NCI-H128 (cell line): ENCODE results near the gene ATP2A2.
A peak's percentile ranks its signal among the peaks of the same experiment; 100 is the strongest.

Experiments
- DNase-seq: peaks from one replicate; lab custom pipeline; 2025; ENCODE audit not compliant: unreplicated experiment; lab: John Stamatoyannopoulos, UW

ATP2A2 gene

GRCh38 chr12:110258466-110258865 lies 22.6 kb upstream of the ATP2A2 start:
- no peak for DNase-seq

GRCh38 chr12:110262442-110263388 lies 18.3 kb upstream of the ATP2A2 start:
- no peak for DNase-seq

GRCh38 chr12:110266381-110266960 lies 14.6 kb upstream of the ATP2A2 start:
- DNase-seq = no peak

DNA sequence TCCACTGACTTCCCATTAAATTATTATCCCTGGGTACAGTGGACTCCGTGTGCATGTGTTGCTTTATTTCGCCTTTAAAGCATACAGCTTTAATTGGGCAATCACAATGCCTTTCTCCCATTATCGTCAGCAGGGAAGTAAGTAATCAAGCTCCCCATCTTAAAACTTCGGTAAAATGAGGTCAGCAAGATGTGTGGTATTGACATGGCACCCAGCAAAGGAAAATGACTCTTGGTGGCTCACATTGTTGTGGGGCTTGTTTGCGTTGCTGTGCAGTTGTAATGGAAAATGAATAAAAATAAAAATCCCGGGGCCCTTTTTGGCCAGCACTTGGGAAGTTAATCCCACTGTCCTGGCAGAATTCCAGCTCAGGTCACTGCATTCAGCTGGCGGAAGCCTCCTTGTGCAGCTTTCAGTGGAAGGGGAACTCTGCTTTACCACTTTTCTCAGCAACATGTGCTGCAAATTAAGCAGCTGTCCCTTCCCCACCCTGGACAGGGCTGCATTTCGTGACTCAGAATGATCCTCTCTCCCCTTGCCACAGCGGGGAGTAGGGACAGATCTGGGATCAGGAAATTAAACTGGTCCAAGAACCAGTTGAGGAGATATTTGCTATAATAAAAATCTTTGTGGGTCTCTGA lies 13.9 kb upstream of the ATP2A2 start:
- DNase-seq = no peak

- no peak for DNase-seq
Measured at GRCh38 chr12:110269622-110270124, 11.4 kb upstream of the ATP2A2 start.

DNA sequence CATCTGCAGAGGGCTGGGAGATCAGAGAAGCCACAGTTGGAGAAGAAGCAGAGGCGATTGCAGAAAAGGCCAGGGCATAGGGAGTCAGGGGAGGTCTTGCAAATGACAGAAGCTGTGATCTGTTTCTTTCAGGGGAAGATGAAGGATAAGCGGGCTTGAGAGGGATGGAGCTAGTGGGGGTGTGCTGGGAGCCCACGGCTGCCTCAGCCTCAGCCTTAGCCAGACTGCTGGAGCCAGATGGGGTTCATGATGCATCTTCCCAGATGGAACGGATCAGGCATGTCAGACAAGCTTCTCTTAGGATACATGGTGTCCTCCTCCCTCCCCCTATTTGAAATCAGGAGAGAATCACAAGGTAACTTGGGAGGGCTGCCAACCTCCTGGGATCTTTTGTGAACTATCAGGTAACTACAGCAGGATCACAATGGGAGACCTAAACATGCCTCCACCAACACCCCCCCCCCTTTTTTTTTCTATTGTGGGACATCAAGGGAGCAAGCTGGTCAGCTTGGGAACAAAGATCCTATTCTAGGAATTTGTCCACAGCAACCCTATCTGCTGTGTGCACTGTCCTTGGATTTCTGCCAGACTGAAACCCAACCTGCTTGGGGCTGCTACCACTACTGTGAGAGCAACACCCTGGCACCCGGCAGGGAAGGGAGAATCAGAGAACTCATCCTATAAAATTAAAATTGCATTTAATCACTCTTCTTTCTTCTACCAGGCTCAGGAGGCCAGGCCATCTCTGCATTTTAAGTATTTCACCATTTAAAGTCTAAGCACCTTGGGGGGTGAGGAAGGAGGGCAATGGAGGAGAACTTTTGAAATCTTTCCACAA lies 10.7 kb upstream of the ATP2A2 start:
- DNase-seq = peak; percentile 67

GRCh38 chr12:110271015-110271414 lies 10.0 kb upstream of the ATP2A2 start:
- no peak for DNase-seq

DNA sequence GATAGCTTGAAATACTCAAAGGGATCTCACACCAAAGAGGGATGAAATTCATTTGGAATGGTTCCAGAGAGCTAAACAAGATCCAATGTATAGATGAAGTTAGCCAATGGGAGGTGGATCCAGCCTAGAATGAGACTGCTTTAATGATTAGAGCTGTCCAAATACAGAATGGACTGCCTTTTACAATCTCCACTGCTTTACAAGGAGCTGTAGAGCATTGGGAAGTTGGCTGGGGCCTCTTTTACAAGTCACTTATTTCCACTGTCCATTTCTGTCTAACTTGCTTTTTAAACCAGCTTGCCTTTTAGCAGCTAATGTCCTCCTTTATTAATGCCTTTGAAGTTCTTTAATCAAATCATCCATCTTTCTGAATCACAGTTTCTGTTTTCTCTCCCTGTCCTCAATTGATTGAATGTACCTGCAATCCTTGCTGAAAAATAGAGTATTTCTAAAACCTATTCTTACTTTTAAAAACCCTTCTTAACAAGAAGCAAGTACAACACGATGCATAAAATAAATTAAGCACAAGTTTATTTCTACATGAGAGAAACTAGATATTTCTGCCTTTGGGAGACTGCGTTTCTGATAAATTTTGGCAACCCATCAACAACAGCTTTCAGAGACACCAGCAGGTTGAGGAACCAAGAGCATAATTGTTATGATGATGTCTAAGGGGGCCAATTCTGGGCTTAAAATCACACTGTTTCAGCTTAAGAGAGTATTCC lies 3.4 kb upstream of the ATP2A2 start:
- DNase-seq = no peak

DNA sequence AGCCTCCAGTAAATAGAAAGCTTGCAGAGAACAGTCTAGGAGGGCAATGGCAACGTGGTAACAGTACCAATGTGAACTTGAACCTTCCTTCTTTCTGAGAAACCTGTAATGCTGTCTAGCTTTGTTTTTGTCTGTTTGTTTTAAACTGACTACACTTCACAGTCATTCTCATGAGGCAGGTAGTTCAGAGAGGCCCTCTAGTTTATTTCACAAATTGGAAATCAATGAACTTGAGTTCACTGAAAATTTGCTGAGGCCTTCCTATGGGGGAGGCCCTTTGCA lies 2.9 kb upstream of the ATP2A2 start:
- no peak for DNase-seq

DNA sequence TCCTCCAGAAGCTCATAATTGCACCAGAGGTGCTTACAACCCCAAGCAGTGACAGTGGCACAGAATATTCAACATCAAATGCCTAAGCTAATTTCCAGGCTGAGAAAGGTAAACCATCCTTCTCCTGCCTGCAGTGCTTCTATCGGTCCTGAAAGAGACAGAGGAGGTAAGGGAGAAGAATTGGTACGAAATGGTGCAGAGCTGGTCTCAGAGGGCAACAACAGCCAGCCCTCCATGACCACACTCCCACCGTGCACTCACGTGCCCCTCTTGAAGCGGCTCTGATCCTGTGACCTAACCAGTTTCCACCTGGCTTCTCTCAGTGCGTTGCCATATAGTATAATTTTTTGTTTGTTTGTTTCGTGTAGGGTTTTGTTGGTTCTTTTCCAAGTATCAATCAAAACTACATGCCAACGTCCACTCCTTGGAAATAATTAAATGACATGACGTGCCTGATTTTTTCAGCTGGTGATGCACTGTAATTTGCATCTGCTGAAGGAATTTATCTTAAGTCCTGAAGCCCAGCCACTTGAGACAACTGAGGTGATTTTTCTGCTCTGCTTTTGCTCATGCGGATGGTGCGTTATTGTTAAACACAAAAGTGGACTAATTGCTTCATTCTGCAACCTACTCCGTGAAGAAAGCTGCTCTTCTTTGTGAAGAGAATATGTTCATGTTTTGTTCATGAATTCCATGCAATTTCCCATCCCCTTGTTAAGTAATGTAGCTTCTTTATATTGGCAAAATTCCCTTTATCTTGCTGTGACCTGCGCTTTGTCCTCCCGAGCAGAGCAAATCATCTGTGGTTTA lies 1.3 kb upstream of the ATP2A2 start:
- no peak for DNase-seq

- no peak for DNase-seq
Measured at GRCh38 chr12:110280392-110280778, 662 bp upstream of the ATP2A2 start.

DNA sequence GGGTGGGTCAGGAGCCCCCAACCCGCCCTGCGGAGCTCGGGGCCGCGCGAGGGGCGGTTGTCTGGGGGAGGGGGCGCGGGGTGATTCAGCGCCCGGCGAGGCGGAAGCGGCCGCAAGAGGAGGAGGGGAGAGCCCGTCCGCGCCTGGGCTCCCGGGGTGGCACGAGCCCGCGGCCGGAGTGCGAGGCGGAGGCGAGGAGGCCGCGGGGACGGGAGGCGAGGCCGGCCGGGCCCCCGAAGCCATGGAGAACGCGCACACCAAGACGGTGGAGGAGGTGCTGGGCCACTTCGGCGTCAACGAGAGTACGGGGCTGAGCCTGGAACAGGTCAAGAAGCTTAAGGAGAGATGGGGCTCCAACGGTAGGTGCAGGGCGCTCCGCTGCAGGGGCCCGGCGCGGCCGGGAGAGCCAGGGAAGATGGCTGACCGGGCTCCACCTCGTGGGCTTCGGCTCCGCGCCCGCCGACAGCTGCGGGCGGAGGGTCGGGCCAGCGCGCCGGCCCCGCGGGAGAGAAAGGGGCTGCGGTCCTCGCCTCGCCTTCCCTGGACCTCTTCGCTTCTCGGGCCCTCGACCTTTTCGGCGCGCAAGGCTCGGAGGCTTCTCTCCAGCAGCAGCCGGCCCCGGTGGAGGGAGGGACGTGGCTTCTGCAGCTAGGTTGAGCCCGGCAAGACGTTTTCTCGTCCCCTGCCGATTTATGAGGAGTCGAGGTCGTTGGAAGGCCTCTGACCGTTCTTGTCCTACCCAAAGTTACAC lies 677 bp downstream of the ATP2A2 start:
- DNase-seq = no peak

- no peak for DNase-seq
Measured at GRCh38 chr12:110282300-110282860, 1.3 kb downstream of the ATP2A2 start.

DNA sequence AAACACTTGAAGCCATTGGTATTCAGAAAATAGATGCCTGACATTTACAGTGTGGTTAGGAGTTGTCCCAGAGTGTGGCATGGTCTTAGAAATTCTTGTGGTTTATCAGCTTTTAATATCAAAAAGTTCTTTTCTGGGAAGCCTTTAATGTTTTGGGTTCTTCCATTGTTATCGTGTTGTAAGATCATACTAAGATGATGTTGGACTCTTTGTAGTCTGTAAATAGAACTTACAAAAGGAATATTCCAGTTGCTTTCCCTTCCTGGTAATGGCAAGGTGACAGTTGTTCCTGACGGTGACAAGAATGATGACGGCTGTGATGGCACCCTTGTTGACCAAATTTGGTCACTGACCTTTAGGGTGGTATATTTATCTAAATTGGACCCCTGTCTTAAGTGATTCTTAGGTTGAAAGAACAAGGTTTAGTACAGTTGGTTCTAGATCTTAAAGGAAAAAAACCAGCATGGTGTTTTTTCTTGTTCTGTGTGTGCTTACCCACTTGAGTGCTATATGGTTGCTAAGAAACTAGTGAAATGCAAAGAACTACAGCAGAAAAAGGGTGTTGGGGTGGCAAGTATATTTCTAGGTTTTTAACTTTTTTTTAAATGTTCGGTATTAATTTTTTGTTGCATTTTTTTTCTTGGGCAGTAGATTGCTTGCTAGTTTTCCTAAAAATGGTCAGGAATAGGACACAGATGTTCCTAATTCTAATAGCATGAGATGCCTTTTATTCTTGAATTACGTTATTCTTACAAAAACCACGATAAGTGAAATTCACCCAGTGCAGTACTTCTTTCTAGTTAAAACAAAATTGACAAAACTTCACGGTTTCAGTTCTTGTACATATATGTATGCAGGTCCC lies 2.1 kb downstream of the ATP2A2 start:
- no peak for DNase-seq

GRCh38 chr12:110284597-110284996 lies 3.5 kb downstream of the ATP2A2 start:
- no peak for DNase-seq

- no peak for DNase-seq
Measured at GRCh38 chr12:110286623-110287022, 5.6 kb downstream of the ATP2A2 start.

GRCh38 chr12:110287986-110288385 lies 6.9 kb downstream of the ATP2A2 start:
- DNase-seq = no peak
